Right cardiac atrium (tissue), 5 donors: ENCODE measurements around the gene ZNF157. TPM values are rescaled to one million over a fixed set of nuclear protein-coding genes. Genes with fewer than 3 reads are reported as not detected.
A peak's percentile ranks its signal among the peaks of the same experiment; 100 is the strongest.

Source experiments
- ATAC-seq, 2 donors: fragments of 200-7000 bp; cut with Tn5 transposase; one replicate each; pipeline versions ENCODE4 v1.8.0 to v1.9.1; 2020; ENCODE audit warnings: moderate library complexity in 2 of 2, mild to moderate bottlenecking in 1 of 2
- DNase-seq, 3 donors: peaks; one replicate each; pipeline ENCODE4 v3.0.0-alpha.2; 2020
- H3K27ac ChIP-seq: one replicate; pipeline ENCODE4 v1.5.1; 2013; ENCODE audit warnings: mild to moderate bottlenecking, low read length, control low read depth, moderate library complexity
- H3K27me3 ChIP-seq: one replicate; pipeline ENCODE4 v1.6.1; 2013; ENCODE audit not compliant: control insufficient read depth, insufficient read depth
- H3K4me1 ChIP-seq: one replicate; pipeline ENCODE4 v1.6.1; 2013; ENCODE audit warnings: low read length; ENCODE audit not compliant: control insufficient read depth, insufficient read depth
- H3K4me3 ChIP-seq: one replicate; pipeline ENCODE4 v1.5.1; 2013; ENCODE audit warnings: low read length, control low read depth
- H3K9me3 ChIP-seq: one replicate; pipeline ENCODE4 v1.6.1; 2013; ENCODE audit warnings: low read length; ENCODE audit not compliant: control insufficient read depth
- WGBS: extraction: QIAGEN DNeasy Blood & Tissue Kit; methylation state at CpG from one replicate; pipeline ENCODE4 v1.1.7; 2013; 5-methylcytosine and 5-hydroxymethylcytosine counted together
- intact Hi-C, 4 donors: fragments of 100-400 bp; cut with DNase I; formaldehyde crosslinking; loops; one replicate each; pipeline versions ENCODE4 v1.11.0 to v1.14.0; 2022 to 2023
- polyA plus RNA-seq: library from polyadenylated mRNA; stranded (reverse); fragments of 200-250 nt; gene quantifications from one replicate; pipeline ENCODE4 v1.2.3, GENCODE V29; 2013
- total RNA-seq, 4 donors: library from RNA; stranded (reverse); fragmentation: NEBNext Ultra II Directional; extraction: Animal tissue kit (Norgen Biotek cat#: 25700); gene quantifications; one replicate each; pipeline ENCODE4 v1.2.1, GENCODE V29; 2021
- donor health status: healthy with polysubstance abuse.
- donor health status: DM: no; HTN: yes; CAD: no.
- donor health status: DM: no; HTN: no; CAD: no.
- donor health status: DM: no; HTN: yes; CAD: no; lungs with severe emphysema.
- donor health status: DM: yes; HTN: yes; CAD: no.

The ZNF157 gene
- total and polyA plus RNA-seq, 5 donors = 0.09 to 0.29 (median 0.09) TPM; not detected in 2

DNA sequence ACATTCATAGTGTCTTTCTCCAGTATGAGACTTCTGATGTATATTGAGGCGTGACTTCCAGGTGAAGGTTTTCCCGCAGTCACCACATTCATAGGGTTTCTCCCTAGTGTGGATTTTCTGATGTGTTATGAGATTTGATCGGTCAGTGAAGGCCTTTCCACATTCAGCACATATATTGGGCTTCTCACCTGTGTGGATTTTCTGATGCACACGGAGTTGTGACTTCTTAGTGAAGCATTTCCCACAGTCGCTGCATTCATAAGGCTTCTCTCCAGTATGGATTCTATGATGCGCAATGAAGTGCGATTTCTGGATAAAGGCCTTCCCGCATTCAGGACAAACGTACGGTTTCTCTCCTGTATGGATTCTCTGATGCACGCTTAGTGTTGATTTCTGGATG lies 77.2 kb downstream of the ZNF157 start:
- ATAC-seq (no peak), DNase-seq (no peak)
- no peak overlapping the region for H3K4me3 ChIP-seq
- no peaks in the 10 kb centered on the region for H3K9me3 ChIP-seq
- no peaks in the 10 kb centered on the region for H3K4me1 ChIP-seq
- H3K27ac ChIP-seq = no peak overlapping the region
- intact Hi-C loops = no loop called here
- 99% methylated on average over 11 of the region's 11 CpGs for WGBS
- H3K27me3 ChIP-seq = no peaks in the 10 kb centered on the region

DNA sequence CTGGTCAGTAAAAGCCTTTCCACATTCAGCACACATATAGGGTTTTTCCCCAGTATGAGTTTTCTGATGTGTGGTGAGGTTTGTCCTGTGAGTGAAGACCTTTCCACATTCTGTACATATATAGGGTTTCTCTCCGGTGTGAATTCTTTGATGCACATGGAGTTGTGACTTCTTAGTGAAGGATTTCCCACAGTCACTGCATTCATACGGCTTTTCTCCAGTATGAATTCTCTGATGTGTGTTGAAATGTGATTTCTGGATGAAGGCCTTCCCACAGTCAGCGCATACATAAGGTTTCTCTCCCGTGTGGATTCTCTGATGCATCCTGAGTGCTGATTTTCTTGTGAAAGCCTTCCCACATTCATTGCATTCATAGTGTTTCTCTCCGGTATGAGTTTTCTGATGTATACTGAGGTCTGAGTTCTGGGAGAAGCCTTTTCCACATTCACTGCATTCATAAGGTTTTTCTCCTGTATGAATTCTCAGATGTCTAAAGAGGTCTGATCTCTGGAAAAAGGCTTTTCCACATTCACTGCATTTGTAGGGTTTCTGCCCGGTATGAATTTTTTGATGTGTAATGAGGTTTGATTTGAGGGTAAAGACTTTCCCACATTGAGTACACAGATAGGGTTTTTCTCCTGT lies 77.9 kb downstream of the ZNF157 start:
- Histone ChIP-seq H3K9me3 (no peaks in the 10 kb centered on the region), H3K4me3 (no peak overlapping the region), H3K27ac (no peak overlapping the region), H3K4me1 (no peaks in the 10 kb centered on the region), H3K27me3 (no peaks in the 10 kb centered on the region)
- DNase-seq (no peak), ATAC-seq (no peak)
- WGBS = 98% methylated on average over 6 of the region's 6 CpGs
- intact Hi-C loops = no loop called here

DNA sequence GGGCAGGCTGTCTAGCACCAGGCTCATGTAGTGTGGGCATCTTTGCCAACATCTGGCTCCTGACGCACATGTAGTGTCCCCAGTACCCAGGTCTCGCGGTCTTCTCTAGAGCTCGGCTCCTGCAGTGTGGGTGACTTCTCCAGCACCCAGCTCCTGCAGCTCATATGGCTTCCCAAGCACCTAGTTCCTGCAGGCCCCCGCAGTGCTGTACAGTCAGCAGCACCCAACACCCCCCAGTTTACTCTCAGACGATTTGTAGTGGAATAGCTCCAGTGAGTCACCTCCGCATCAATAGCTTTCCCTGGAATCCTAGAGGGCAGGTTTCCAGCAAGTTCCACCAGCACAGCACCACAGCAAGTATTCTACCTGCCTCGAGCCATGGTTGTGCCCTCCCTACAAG lies 81.7 kb downstream of the ZNF157 start:
- H3K27me3 ChIP-seq = no peaks in the 10 kb centered on the region
- H3K27ac ChIP-seq = no peak overlapping the region
- no peak overlapping the region for H3K4me3 ChIP-seq
- DNase-seq = no peak
- no peaks in the 10 kb centered on the region for H3K9me3 ChIP-seq
- WGBS = 96% methylated on average over 8 of the region's 8 CpGs
- ATAC-seq = no peak
- intact Hi-C loops = no loop called here
- H3K4me1 ChIP-seq = no peaks in the 10 kb centered on the region

DNA sequence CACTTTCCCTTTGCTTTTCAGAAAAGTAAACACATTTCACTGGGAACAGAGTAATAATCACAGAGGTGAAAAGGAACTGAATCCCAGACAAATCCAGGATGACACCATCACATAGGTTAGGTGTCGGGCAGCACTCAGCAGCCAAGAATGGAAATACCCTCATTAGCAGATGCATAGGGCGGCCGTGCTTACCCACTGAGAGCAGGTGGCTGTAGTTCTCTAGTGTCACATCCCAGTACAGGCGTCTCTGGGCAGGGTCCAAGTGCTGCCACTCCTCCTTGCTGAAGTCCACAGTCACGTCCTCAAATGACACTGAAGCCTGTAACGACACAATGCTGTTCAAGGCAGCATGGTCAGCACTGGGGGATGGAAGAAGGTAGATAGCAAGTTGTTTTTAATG lies 85.7 kb downstream of the ZNF157 start:
- no peaks in the 10 kb centered on the region for H3K4me1 ChIP-seq
- no peaks in the 10 kb centered on the region for H3K9me3 ChIP-seq
- intact Hi-C loops = no loop called here
- no peaks in the 10 kb centered on the region for H3K27me3 ChIP-seq
- peak; percentile 14 to 60 (median 42) for DNase-seq
- H3K27ac ChIP-seq = no peak overlapping the region
- H3K4me3 ChIP-seq = no peak overlapping the region
- 68% methylated on average over 6 of the region's 6 CpGs for WGBS
- peak; percentile 37 to 65 for ATAC-seq

DNA sequence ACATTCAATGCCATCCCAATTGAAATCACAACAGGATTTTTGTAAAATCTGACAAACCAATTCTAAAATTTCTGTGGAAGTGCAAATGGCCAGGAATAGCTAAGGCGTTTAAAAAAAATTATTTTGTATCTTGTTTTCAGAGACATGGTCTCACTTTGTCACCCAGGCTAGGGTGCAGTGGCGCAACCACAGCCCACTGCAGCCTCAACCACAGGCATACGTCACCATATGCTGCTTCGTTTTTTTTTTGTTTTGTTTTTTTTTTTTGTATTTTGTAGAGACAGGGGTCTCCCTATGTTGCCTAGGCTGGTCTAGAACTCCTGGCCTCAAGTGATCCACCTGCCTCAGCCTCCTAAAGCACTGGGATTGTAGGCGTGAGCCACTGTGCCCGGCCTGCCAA lies 88.2 kb downstream of the ZNF157 start:
- no peak for ATAC-seq
- no peak overlapping the region for H3K27ac ChIP-seq
- H3K4me3 ChIP-seq = no peak overlapping the region
- H3K9me3 ChIP-seq = no peaks in the 10 kb centered on the region
- H3K27me3 ChIP-seq = no peaks in the 10 kb centered on the region
- intact Hi-C loops = no loop called here
- DNase-seq = no peak
- H3K4me1 ChIP-seq = no peaks in the 10 kb centered on the region
- 90% methylated on average over 6 of the region's 6 CpGs for WGBS

DNA sequence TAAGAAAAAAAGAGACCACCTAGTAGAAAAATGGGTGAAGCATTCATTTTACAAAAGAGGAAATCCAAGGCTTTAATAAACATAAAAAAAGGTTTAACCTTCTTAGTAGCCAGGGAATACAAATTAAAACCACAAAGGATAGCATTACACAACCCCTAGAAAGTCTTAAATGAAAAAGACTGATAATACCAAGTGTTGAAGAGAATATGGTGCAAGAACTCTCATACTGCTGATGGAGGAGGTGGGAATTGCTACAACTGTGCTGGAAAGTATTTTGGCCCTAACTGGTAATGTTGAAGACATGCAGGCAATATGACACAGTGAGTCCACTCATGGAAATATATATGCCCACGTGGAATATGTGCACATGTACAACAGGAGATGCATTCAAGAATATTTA lies 90.2 kb downstream of the ZNF157 start:
- Histone ChIP-seq H3K27me3 (no peaks in the 10 kb centered on the region), H3K4me1 (no peaks in the 10 kb centered on the region), H3K4me3 (no peak overlapping the region), H3K9me3 (no peaks in the 10 kb centered on the region), H3K27ac (no peak overlapping the region)
- no peak for DNase-seq
- intact Hi-C loops = no loop called here
- ATAC-seq = no peak
- 95% methylated on average over 1 of the region's 1 CpG for WGBS

Other genes starting within 250 kb of the ZNF157 start
- gene NDUFB11, start 225.9 kb upstream of the ZNF157 start, total RNA-seq = 100 to 1,000 TPM; 127 to 152 (median 139) TPM
- 235 TPM for gene NDUFB11, start 225.9 kb upstream of the ZNF157 start, polyA plus RNA-seq
- 10 to 100 TPM; 25.5 to 33.8 (median 28.2) TPM for gene RBM10, start 225.4 kb upstream of the ZNF157 start, total RNA-seq
- gene RBM10, start 225.4 kb upstream of the ZNF157 start, polyA plus RNA-seq = 22.6 TPM
- gene UBA1, start 176.7 kb upstream of the ZNF157 start, total RNA-seq = 100 to 1,000 TPM; 109 to 130 (median 114) TPM
- gene UBA1, start 176.7 kb upstream of the ZNF157 start, polyA plus RNA-seq = 79.5 TPM
- gene CDK16, start 151.9 kb upstream of the ZNF157 start, total RNA-seq = 100 to 1,000 TPM; 108 to 164 (median 120) TPM
- 104 TPM for gene CDK16, start 151.9 kb upstream of the ZNF157 start, polyA plus RNA-seq
- gene USP11, start 137.6 kb upstream of the ZNF157 start, total RNA-seq = 10 to 100 TPM; 59.6 to 70.4 (median 60.9) TPM
- gene USP11, start 137.6 kb upstream of the ZNF157 start, polyA plus RNA-seq = 28.3 TPM
- 10 to 100 TPM; 13.6 to 15.0 (median 14.4) TPM for gene ZNF41, start 112.6 kb downstream of the ZNF157 start, total RNA-seq
- 4.6 TPM for gene ZNF41, start 112.6 kb downstream of the ZNF157 start, polyA plus RNA-seq
- gene ARAF, start 190.6 kb downstream of the ZNF157 start, total RNA-seq = 10 to 100 TPM; 65.9 to 73.2 (median 69.2) TPM
- 33.2 TPM for gene ARAF, start 190.6 kb downstream of the ZNF157 start, polyA plus RNA-seq
- gene TIMP1, start 211.9 kb downstream of the ZNF157 start, total RNA-seq = 100 to 1,000 TPM; 254 to 515 (median 403) TPM
- 284 TPM for gene TIMP1, start 211.9 kb downstream of the ZNF157 start, polyA plus RNA-seq
- gene SYN1, start 249.3 kb downstream of the ZNF157 start, total RNA-seq = 10 to 100 TPM in 2 of 4 donors, 1 to 10 TPM in 2; 8.6 to 17.5 (median 13.0) TPM
- gene SYN1, start 249.3 kb downstream of the ZNF157 start, polyA plus RNA-seq = 21.9 TPM